PC-9 (cell line): Measurements from ENCODE around the gene ASIC1. TPM values are rescaled to one million over a fixed set of nuclear protein-coding genes. Genes with fewer than 3 reads are reported as not detected.

Experiments used
- BruUV-seq: library from RNA; stranded (reverse); fragments of 400-500 nt; replicated peaks from 2 replicates; lab custom pipeline; 2021; lab: Mats Ljungman, UMichigan
- CTCF ChIA-PET: fragments of 300-600 bp; sonication (Branson Sonifier 250); formaldehyde crosslinking; loops from one replicate; lab custom pipeline; 2022; ENCODE audit warnings: antibody characterized with exemption; lab: Charles Lee
- POLR2A ChIA-PET: fragments of 300-600 bp; sonication (Branson Sonifier 250); formaldehyde crosslinking; loops from one replicate; lab custom pipeline; 2022; ENCODE audit warnings: antibody characterized with exemption; ENCODE audit not compliant: unreplicated experiment; lab: Charles Lee
- DNase-seq, 2 experiments: peaks; one replicate each; pipeline versions ENCODE4 v3.0.0 to v3.0.0-alpha.2; 2015 to 2022; ENCODE audit warnings: mixed read lengths in 1 of 2
- H2AFZ ChIP-seq: fragments of 200-600 bp; sonication (generic); 2 replicates; pipeline ENCODE4 v1.8.1; 2017; ENCODE audit warnings: antibody characterized with exemption
- H3F3A ChIP-seq: fragments of 200-600 bp; sonication (generic); 2 replicates; pipeline ENCODE4 v1.8.1; 2017; ENCODE audit warnings: antibody characterized with exemption, mild to moderate bottlenecking, low read depth; ENCODE audit not compliant: insufficient read depth
- H3K27ac ChIP-seq: fragments of 200-600 bp; sonication (generic); 2 replicates; pipeline ENCODE4 v1.6.1; 2016; ENCODE audit warnings: mixed run types
- H3K27me3 ChIP-seq: fragments of 200-600 bp; sonication (generic); 2 replicates; pipeline ENCODE4 v1.6.1; 2016; ENCODE audit warnings: low read depth, mixed run types; ENCODE audit not compliant: insufficient read depth
- H3K36me3 ChIP-seq: fragments of 200-600 bp; sonication (generic); 2 replicates; pipeline ENCODE4 v1.6.1; 2016; ENCODE audit warnings: low read depth, mixed run types
- H3K4me1 ChIP-seq: fragments of 200-600 bp; sonication (generic); replicated peaks from 2 replicates; pipeline ENCODE4 v1.6.1; 2016; ENCODE audit warnings: mixed run types; ENCODE audit not compliant: insufficient read depth
- H3K4me2 ChIP-seq: fragments of 200-600 bp; sonication (generic); 2 replicates; pipeline ENCODE4 v1.6.1; 2017; ENCODE audit warnings: mixed run types
- H3K4me3 ChIP-seq: fragments of 200-600 bp; sonication (generic); 2 replicates; pipeline ENCODE4 v1.6.1; 2016; ENCODE audit warnings: mixed run types
- H3K79me2 ChIP-seq: fragments of 200-600 bp; sonication (generic); 2 replicates; pipeline ENCODE4 v1.6.1; 2017; ENCODE audit warnings: low read depth, mixed run types
- H3K9me2 ChIP-seq: fragments of 200-600 bp; sonication (generic); 2 replicates; pipeline ENCODE4 v1.8.1; 2017; ENCODE audit warnings: mild to moderate bottlenecking; ENCODE audit not compliant: insufficient read depth
- H3K9me3 ChIP-seq: fragments of 200-600 bp; sonication (generic); 2 replicates; pipeline ENCODE4 v1.8.1; 2016; ENCODE audit warnings: low read depth; ENCODE audit not compliant: insufficient read depth
- H4K20me1 ChIP-seq: fragments of 200-600 bp; sonication (generic); 2 replicates; pipeline ENCODE4 v1.8.1; 2017; ENCODE audit not compliant: insufficient read depth
- CTCF ChIP-seq: fragments of 200-600 bp; sonication (generic); conservative IDR thresholded peaks from 2 replicates; pipeline ENCODE4 v1.6.1; 2017; ENCODE audit warnings: mixed run types, antibody characterized with exemption, mild to moderate bottlenecking, moderate library complexity
- EZH2 ChIP-seq: fragments of 200-600 bp; sonication (generic); IDR thresholded peaks from 2 replicates; pipeline ENCODE4 v1.8.0; 2017; ENCODE audit warnings: antibody characterized with exemption, low read depth
- intact Hi-C: fragments of 100-400 bp; cut with micrococcal nuclease; formaldehyde crosslinking; loops from one replicate; pipeline ENCODE4 v1.10.0; 2022; ENCODE audit not compliant: unreplicated experiment
- total RNA-seq: library from RNA; stranded (reverse); gene quantifications from 2 replicates; pipeline ENCODE4 v1.2.3, GENCODE V29; 2021

ASIC1 gene
- total RNA-seq, 1 experiment from 2014 or later = 3.5 TPM

- intact Hi-C loops = no loop called here
Observed at GRCh38 chr12:50073206-50073605, 15.8 kb downstream of the ASIC1 start.

GRCh38 chr12:50073712-50074111 lies 16.3 kb downstream of the ASIC1 start:
- no peak overlapping the region for H2AFZ ChIP-seq
- no peaks in the 10 kb centered on the region for H3K9me3 ChIP-seq
- no peaks in the 10 kb centered on the region for H3K4me1 ChIP-seq
- BruUV-seq = no TSS peak
- no peak for DNase-seq
- H4K20me1 ChIP-seq = no peaks in the 10 kb centered on the region
- H3K36me3 ChIP-seq = no peaks in the 10 kb centered on the region
- no peak overlapping the region for H3K4me2 ChIP-seq
- H3K79me2 ChIP-seq = no peaks in the 10 kb centered on the region
- ChIA-PET CTCF (interaction anchor here (1.0 to 1.3 kb wide), 2 partner anchors 39 to 241 kb away, joined by 3 to 4 read pairs; partner anchors contain the start of gene COX14), POLR2A (no interaction called here)
- no peak for TF ChIP-seq CTCF
- TF ChIP-seq EZH2 = no peak
- no peaks in the 10 kb centered on the region for H3F3A ChIP-seq
- H3K9me2 ChIP-seq = no peaks in the 10 kb centered on the region
- H3K4me3 ChIP-seq = no peak overlapping the region
- no peak overlapping the region for H3K27ac ChIP-seq
- no peaks in the 10 kb centered on the region for H3K27me3 ChIP-seq
- intact Hi-C loops = no loop called here

More at GRCh38 chr12:50073206-50073605, 15.8 kb downstream of the ASIC1 start:
- H3K4me3 ChIP-seq = no peak overlapping the region
- POLR2A ChIA-PET = interaction anchor here (0.7 kb wide), 1 partner anchor 12 kb away, joined by 5 read pairs; no protein-coding TSS in a partner anchor
- CTCF ChIA-PET = interaction anchor here (0.6 to 1.0 kb wide), 2 partner anchors 39 to 43 kb away, joined by 4 to 5 read pairs; partner anchors contain the start of gene COX14
- H3K27ac ChIP-seq = no peak overlapping the region
- H4K20me1 ChIP-seq = no peaks in the 10 kb centered on the region
- no peak overlapping the region for H3K4me2 ChIP-seq
- peak in 1 of 2 experiments; percentile 38 for DNase-seq
- H3K9me3 ChIP-seq = no peaks in the 10 kb centered on the region
- no peaks in the 10 kb centered on the region for H3K79me2 ChIP-seq
- H3K36me3 ChIP-seq = no peaks in the 10 kb centered on the region
- no peaks in the 10 kb centered on the region for H3F3A ChIP-seq
- H2AFZ ChIP-seq = no peak overlapping the region
- TF ChIP-seq CTCF (no peak), EZH2 (no peak)
- H3K27me3 ChIP-seq = no peaks in the 10 kb centered on the region
- no peaks in the 10 kb centered on the region for H3K9me2 ChIP-seq
- no TSS peak for BruUV-seq
- H3K4me1 ChIP-seq = no peaks in the 10 kb centered on the region

GRCh38 chr12:50074936-50075807 lies 17.8 kb downstream of the ASIC1 start:
- no peak for TF ChIP-seq EZH2
- peak; percentile 91 for TF ChIP-seq CTCF
- POLR2A ChIA-PET = no interaction called here
- no peak overlapping the region for H3K4me3 ChIP-seq
- no peaks in the 10 kb centered on the region for H3K36me3 ChIP-seq
- H4K20me1 ChIP-seq = no peaks in the 10 kb centered on the region
- H3K4me2 ChIP-seq = no peak overlapping the region
- H2AFZ ChIP-seq = no peak overlapping the region
- DNase-seq = peak; percentile 71 to 84
- H3K79me2 ChIP-seq = no peaks in the 10 kb centered on the region
- CTCF ChIA-PET = interaction anchor here (0.6 to 1.3 kb wide), 3 partner anchors 101 to 660 kb away, joined by 3 to 10 read pairs (median 4); no protein-coding TSS in a partner anchor
- H3K9me3 ChIP-seq = no peaks in the 10 kb centered on the region
- H3K4me1 ChIP-seq = no peaks in the 10 kb centered on the region
- intact Hi-C loops = loop anchor here (1.0 to 5.0 kb wide), 3 partner anchors 100 to 1947 kb away; no protein-coding TSS in a partner anchor
- no peaks in the 10 kb centered on the region for H3F3A ChIP-seq
- H3K27ac ChIP-seq = no peak overlapping the region
- no TSS peak for BruUV-seq
- no peaks in the 10 kb centered on the region for H3K9me2 ChIP-seq
- no peaks in the 10 kb centered on the region for H3K27me3 ChIP-seq
